H1 (cell line): Measurements from ENCODE around the gene BANF1. TPM values are rescaled to one million over a fixed set of nuclear protein-coding genes. Genes with fewer than 3 reads are reported as not detected.

ENCODE experiments used
- CTCF ChIA-PET: fragments of 300-600 bp; sonication (Branson Sonifier 250); formaldehyde crosslinking; loops from one replicate; lab custom pipeline; 2021; ENCODE audit not compliant: partially characterized antibody; lab: Charles Lee
- POLR2A ChIA-PET: fragments of 300-600 bp; sonication (Branson Sonifier 250); formaldehyde crosslinking; loops from one replicate; lab custom pipeline; 2021; ENCODE audit warnings: inconsistent platforms; ENCODE audit not compliant: partially characterized antibody; lab: Charles Lee
- DNase-seq, 2 experiments: peaks; one replicate each; pipeline versions ENCODE4 v3.0.0 to v3.0.0-alpha.2; 2010 to 2022; ENCODE audit warnings: low spot score in 2 of 2, low read depth in 1 of 2, mixed read lengths in 1 of 2
- FAIRE-seq: peaks from 2 replicates; lab custom pipeline; 2011; peaks lifted over from hg19 to GRCh38; lab: Jason Lieb, UNC
- H2AFZ ChIP-seq: 2 replicates; pipeline ENCODE4 v1.8.1; 2012; ENCODE audit warnings: low read length, inconsistent platforms
- H2AK5ac ChIP-seq: 2 replicates; pipeline ENCODE4 v1.6.1; 2013; ENCODE audit warnings: low read depth, low read length
- H2BK120ac ChIP-seq: replicated peaks from 2 replicates; pipeline ENCODE3; 2013; ENCODE audit warnings: low read depth, low read length, inconsistent platforms
- H2BK12ac ChIP-seq: 2 replicates; pipeline ENCODE4 v1.6.1; 2013; ENCODE audit warnings: low read depth, low read length
- H2BK15ac ChIP-seq: 2 replicates; pipeline ENCODE4 v1.6.1; 2013; ENCODE audit warnings: low read length
- H2BK20ac ChIP-seq: 2 replicates; pipeline ENCODE4 v1.6.1; 2013; ENCODE audit warnings: low read length
- H2BK5ac ChIP-seq: 2 replicates; pipeline ENCODE4 v1.6.1; 2013; ENCODE audit warnings: low read depth, low read length
- H3K14ac ChIP-seq: 2 replicates; pipeline ENCODE4 v1.6.1; 2013; ENCODE audit warnings: inconsistent platforms; ENCODE audit not compliant: insufficient read length
- H3K18ac ChIP-seq: 2 replicates; pipeline ENCODE4 v1.6.1; 2013; ENCODE audit warnings: low read length; ENCODE audit errors: extremely low read depth
- H3K23ac ChIP-seq: 2 replicates; pipeline ENCODE4 v1.6.1; 2013; ENCODE audit warnings: inconsistent platforms; ENCODE audit not compliant: insufficient read length
- H3K23me2 ChIP-seq: 2 replicates; pipeline ENCODE4 v1.6.1; 2013; ENCODE audit warnings: low read depth, low read length
- H3K27ac ChIP-seq: 2 replicates; pipeline ENCODE4 v1.6.1; 2011; ENCODE audit warnings: low read depth, low read length, inconsistent platforms
- H3K27me3 ChIP-seq, 4 experiments: replicated peaks in 1 of 4; 1 replicate in 1 of 4; 2 replicates in 3 of 4; pipeline versions ENCODE4 v1.6.1 to v1.8.1; 2011 to 2013; ENCODE audit warnings: low read length in 3 of 4, mild to moderate bottlenecking in 3 of 4, inconsistent platforms in 2 of 4, mixed read lengths in 2 of 4, moderate library complexity in 1 of 4; ENCODE audit not compliant: control insufficient read depth in 3 of 4, insufficient read depth in 3 of 4; ENCODE audit errors: extremely low read depth in 1 of 4
- H3K36me3 ChIP-seq, 4 experiments: 2 replicates each; pipeline versions ENCODE4 v1.6.1 to v1.8.1; 2011 to 2013; ENCODE audit warnings: mild to moderate bottlenecking in 4 of 4, low read length in 3 of 4, moderate library complexity in 2 of 4, control low read depth in 1 of 4, inconsistent platforms in 1 of 4; ENCODE audit not compliant: insufficient read depth in 4 of 4, control insufficient read depth in 2 of 4
- H3K4ac ChIP-seq: replicated peaks from 2 replicates; pipeline ENCODE3; 2013; ENCODE audit warnings: low read length, low read depth, mixed read lengths, inconsistent platforms; ENCODE audit not compliant: insufficient read length
- H3K4me1 ChIP-seq, 4 experiments: replicated peaks in 1 of 4; 1 replicate in 1 of 4; 2 replicates in 3 of 4; pipeline versions ENCODE4 v1.6.1 to v1.8.1; 2011 to 2013; ENCODE audit warnings: low read length in 3 of 4, inconsistent platforms in 2 of 4, mixed read lengths in 1 of 4; ENCODE audit not compliant: insufficient read depth in 4 of 4, control insufficient read depth in 3 of 4
- H3K4me2 ChIP-seq, 2 experiments: 2 replicates each; pipeline versions ENCODE4 v1.6.1 to v1.8.1; 2011 to 2013; ENCODE audit warnings: low read depth in 2 of 2, low read length in 2 of 2, control low read depth in 1 of 2, inconsistent platforms in 1 of 2, mild to moderate bottlenecking in 1 of 2; ENCODE audit not compliant: insufficient read depth in 1 of 2
- H3K4me3 ChIP-seq, 4 experiments: fragments of 200-600, 300-600 bp in 1 of 4; sonication (generic), shearing (Covaris generic), sonication (Bioruptor Twin) in 1 of 4; 2 replicates each; pipeline versions ENCODE4 v1.5.1 to v1.8.1; 2011 to 2016; ENCODE audit warnings: low read length in 4 of 4, low read depth in 3 of 4, control low read depth in 2 of 4, inconsistent platforms in 2 of 4, mild to moderate bottlenecking in 2 of 4, mixed read lengths in 1 of 4, moderate library complexity in 1 of 4; ENCODE audit not compliant: insufficient read depth in 2 of 4; ENCODE audit errors: extremely low read depth in 1 of 4
- H3K56ac ChIP-seq: replicated peaks from 2 replicates; pipeline ENCODE3; 2013; ENCODE audit warnings: low read depth, mild to moderate bottlenecking, mixed read lengths, low read length, inconsistent platforms; ENCODE audit not compliant: insufficient read length
- H3K79me1 ChIP-seq: 2 replicates; pipeline ENCODE4 v1.6.1; 2013; ENCODE audit warnings: low read depth, low read length, control low read depth
- H3K79me2 ChIP-seq, 2 experiments: 2 replicates each; pipeline versions ENCODE4 v1.6.1 to v1.8.1; 2012 to 2013; ENCODE audit warnings: low read length in 2 of 2, mild to moderate bottlenecking in 2 of 2, inconsistent platforms in 1 of 2; ENCODE audit not compliant: insufficient read depth in 2 of 2, control insufficient read depth in 1 of 2
- H3K9ac ChIP-seq, 4 experiments: replicated peaks in 1 of 4; 1 replicate in 1 of 4; 2 replicates in 3 of 4; pipeline versions ENCODE4 v1.6.1 to v1.8.1; 2011 to 2013; ENCODE audit warnings: low read depth in 3 of 4, low read length in 3 of 4, control low read depth in 2 of 4, mild to moderate bottlenecking in 2 of 4, moderate library complexity in 2 of 4, inconsistent platforms in 1 of 4; ENCODE audit errors: extremely low read depth in 1 of 4
- H3K9me3 ChIP-seq, 2 experiments: 2 replicates each; pipeline versions ENCODE4 v1.6.1 to v1.8.1; 2012 to 2013; ENCODE audit warnings: mild to moderate bottlenecking in 2 of 2, moderate library complexity in 2 of 2, control low read depth in 1 of 2, inconsistent platforms in 1 of 2, low read depth in 1 of 2, low read length in 1 of 2, mixed read lengths in 1 of 2; ENCODE audit not compliant: insufficient read depth in 2 of 2
- H4K20me1 ChIP-seq, 2 experiments: replicated peaks in 1 of 2; 2 replicates each; pipeline versions ENCODE3 to v1.8.1; 2011 to 2013; ENCODE audit warnings: inconsistent platforms in 2 of 2, low read length in 2 of 2, mild to moderate bottlenecking in 1 of 2; ENCODE audit not compliant: insufficient read depth in 2 of 2, control insufficient read depth in 1 of 2
- H4K5ac ChIP-seq: 2 replicates; pipeline ENCODE4 v1.6.1; 2013; ENCODE audit warnings: low read length, low read depth, mixed read lengths, inconsistent platforms; ENCODE audit not compliant: insufficient read length
- H4K8ac ChIP-seq: 2 replicates; pipeline ENCODE4 v1.8.0; 2013; ENCODE audit warnings: mild to moderate bottlenecking, moderate library complexity, low read length, inconsistent platforms; ENCODE audit not compliant: insufficient read depth; ENCODE audit errors: extremely low read depth
- H4K91ac ChIP-seq: replicated peaks from 2 replicates; pipeline ENCODE3; 2013; ENCODE audit warnings: low read length, mixed read lengths, inconsistent platforms; ENCODE audit not compliant: insufficient read length
- CREB1 ChIP-seq: IDR thresholded peaks from 2 replicates; pipeline ENCODE4 v1.6.1; 2012; ENCODE audit warnings: inconsistent platforms
- SIN3A ChIP-seq, 2 experiments: IDR thresholded peaks in 1 of 2; conservative IDR thresholded peaks in 1 of 2; 2 replicates each; pipeline ENCODE4 v1.6.1; 2011 to 2012; ENCODE audit warnings: low read length in 2 of 2, improper control_type of control experiment in 1 of 2, low read depth in 1 of 2, mild to moderate bottlenecking in 1 of 2
- WGBS, 2 experiments: shearing (Covaris generic) in 1 of 2; methylation state at CpG; one replicate each; pipeline versions ENCODE4 v1.1.6 to v1.1.7; 2013 to 2015; ENCODE audit warnings: low lambda C conversion rate in 2 of 2, mixed read lengths in 2 of 2, inconsistent platforms in 1 of 2, low coverage in 1 of 2, missing lambda C conversion rate in 1 of 2; ENCODE audit not compliant: insufficient replicate concordance in 2 of 2, insufficient coverage in 1 of 2, insufficient read length in 1 of 2; ENCODE audit errors: extremely low coverage in 1 of 2, missing lambda C conversion rate in 1 of 2; 5-methylcytosine and 5-hydroxymethylcytosine counted together
- polyA plus RNA-seq, 7 experiments: library from polyadenylated mRNA; depleted of rRNA in 3 of 7; stranded (reverse) in 5 of 7; unstranded in 2 of 7; fragments of >200 nt in 5 of 7; fragments of 200-250 nt in 2 of 7; gene quantifications; 1 replicate in 5 of 7; 2 replicates in 1 of 7; 4 replicates in 1 of 7; pipeline versions ENCODE4 v1.2.1 to v1.2.3, GENCODE V29; 2011 to 2013; ENCODE audit warnings: missing spikeins in 2 of 7, mixed read lengths in 2 of 7
- total RNA-seq: library from RNA; stranded (reverse); fragmentation: NEBNext Ultra II Directional; extraction: Animal tissue kit (Norgen Biotek cat#: 25700); gene quantifications from 2 replicates; pipeline ENCODE4 v1.2.1, GENCODE V29; 2021

The BANF1 gene
- total and polyA plus RNA-seq, 2 of the 8 experiments (the other 6 are each of a cell fraction or from before 2014, with no cell fraction given): 330 to 467 TPM

- no peak overlapping the region for H2BK120ac ChIP-seq
- H2BK12ac ChIP-seq: peak overlapping the region; percentile 14; the same call in 1 of the 2 replicates
- no peak overlapping the region for H2AFZ ChIP-seq
- 0 out of 2 replicates have a peak overlapping the region, but pooled peaks have one; percentile 4 for H2BK15ac ChIP-seq
- WGBS, 2 experiments: 85% methylated on average over 12 of the region's 12 CpGs; no CpG with 5 or more reads in 1 of the 2 experiments
- no peak for DNase-seq
- no peak overlapping the region for H3K23ac ChIP-seq
- H3K4me1 ChIP-seq: peaks cover 0 to 8% (median 5%) of the 10 kb centered on the region in 4 experiments; a peak in 5 of 7 replicates
- no peak overlapping the region for H2BK20ac ChIP-seq
- H2AK5ac ChIP-seq: no peak overlapping the region
- peaks cover 6 to 26% (median 24%) of the 10 kb centered on the region in 4 experiments for H3K27me3 ChIP-seq
- H3K14ac ChIP-seq: no peak overlapping the region
- peaks cover 2% of the 10 kb centered on the region; the same call in 1 of the 2 replicates for H3K23me2 ChIP-seq
- H3K36me3 ChIP-seq: no peaks in the 10 kb centered on the region
- H4K91ac ChIP-seq: no peak overlapping the region
- FAIRE-seq: no peak
- H3K9ac ChIP-seq: no peak overlapping the region; a peak in 1 of 7 replicates
- no peak overlapping the region for H3K4ac ChIP-seq
- no peak overlapping the region; the same call in 1 of the 2 replicates for H3K18ac ChIP-seq
- no peaks in the 10 kb centered on the region for H3K79me1 ChIP-seq
- H4K8ac ChIP-seq: no peak overlapping the region; the same call in 1 of the 2 replicates
- H3K4me2 ChIP-seq: no peak overlapping the region; a peak in 1 of 4 replicates
- no peak overlapping the region for H3K56ac ChIP-seq
- no peak overlapping the region for H3K27ac ChIP-seq
- CTCF ChIA-PET: interaction anchor here (0.8 to 6.4 kb wide), 8 partner anchors 9 to 129 kb away, joined by 3 to 35 read pairs (median 4); partner anchors contain the start of genes CATSPER1 and PACS1
- H3K4me3 ChIP-seq: no peak overlapping the region
- no peak overlapping the region for H4K5ac ChIP-seq
- H4K20me1 ChIP-seq: no peaks in the 10 kb centered on the region
- TF ChIP-seq CREB1: no peak
- TF ChIP-seq SIN3A (conservative IDR thresholded peaks at IDR 0.05 in 1 of 2, IDR thresholded peaks at IDR 0.05 in 1 of 2; ENCODE audit: low read depth in 1 of 2, low read length in 2 of 2): 0 out of 4 replicates have a peak, but pooled peaks of 1 of the 2 experiments have one; percentile 30
- H3K79me2 ChIP-seq: no peaks in the 10 kb centered on the region
- POLR2A ChIA-PET: interaction anchor here (0.6 to 3.5 kb wide), 6 partner anchors 9 to 162 kb away, joined by 3 to 15 read pairs (median 4); partner anchors contain the start of genes BANF1, CCDC85B and EIF1AD
- H2BK5ac ChIP-seq: no peak overlapping the region
- H3K9me3 ChIP-seq: no peaks in the 10 kb centered on the region
These were observed 10.9 kb downstream of the BANF1 start for GRCh38 chr11:66012946-66013761.
